H9 (cell line): ENCODE measurements around the gene SURF1. TPM values are rescaled to one million over a fixed set of nuclear protein-coding genes. Genes with fewer than 3 reads are reported as not detected.

Experiments
- DNase-seq: peaks from one replicate; pipeline ENCODE4 v3.0.0-alpha.2; 2017
- H2AFZ ChIP-seq: one replicate; pipeline ENCODE4 v1.6.1; 2013; ENCODE audit warnings: mild to moderate bottlenecking, low read length, control low read depth, moderate library complexity
- H2AK5ac ChIP-seq: 2 replicates; pipeline ENCODE4 v1.6.1; 2013; ENCODE audit warnings: low read length, control low read depth, mixed read lengths; ENCODE audit not compliant: insufficient read length
- H2BK120ac ChIP-seq: one replicate; pipeline ENCODE4 v1.6.1; 2013; ENCODE audit warnings: low read depth, mild to moderate bottlenecking, low read length, control low read depth, inconsistent platforms; ENCODE audit not compliant: poor library complexity, severe bottlenecking
- H2BK12ac ChIP-seq: 2 replicates; pipeline ENCODE4 v1.6.1; 2013; ENCODE audit warnings: low read length, control low read depth, mixed read lengths, low read depth; ENCODE audit not compliant: insufficient read length
- H2BK15ac ChIP-seq: 2 replicates; pipeline ENCODE4 v1.6.1; 2013; ENCODE audit warnings: low read depth, low read length, control low read depth
- H2BK20ac ChIP-seq: one replicate; pipeline ENCODE4 v1.6.1; 2013; ENCODE audit warnings: low read depth, mild to moderate bottlenecking, low read length, control low read depth, inconsistent platforms; ENCODE audit not compliant: poor library complexity, severe bottlenecking
- H2BK5ac ChIP-seq: 2 replicates; pipeline ENCODE4 v1.6.1; 2013; ENCODE audit warnings: low read length, control low read depth, mixed read lengths; ENCODE audit not compliant: insufficient read length
- H3K14ac ChIP-seq: 2 replicates; pipeline ENCODE4 v1.6.1; 2013; ENCODE audit warnings: low read length, control low read depth; ENCODE audit not compliant: insufficient read depth
- H3K18ac ChIP-seq: 2 replicates; pipeline ENCODE4 v1.6.1; 2013; ENCODE audit warnings: low read depth, mild to moderate bottlenecking, mixed read lengths, low read length, control low read depth; ENCODE audit not compliant: insufficient read length
- H3K23ac ChIP-seq: 2 replicates; pipeline ENCODE4 v1.6.1; 2013; ENCODE audit warnings: low read length, control low read depth, mixed read lengths, low read depth; ENCODE audit not compliant: insufficient read length
- H3K23me2 ChIP-seq: 2 replicates; pipeline ENCODE4 v1.6.1; 2013; ENCODE audit warnings: low read depth, mild to moderate bottlenecking, mixed read lengths, low read length, control low read depth; ENCODE audit not compliant: insufficient read length, poor library complexity, severe bottlenecking
- H3K27ac ChIP-seq: 2 replicates; pipeline ENCODE4 v1.5.1; 2013; ENCODE audit warnings: low read length, control low read depth, mixed read lengths, low read depth; ENCODE audit not compliant: insufficient read length
- H3K27me3 ChIP-seq: 2 replicates; pipeline ENCODE4 v1.6.1; 2013; ENCODE audit warnings: low read length, control low read depth, inconsistent platforms; ENCODE audit not compliant: insufficient read depth
- H3K4ac ChIP-seq: 2 replicates; pipeline ENCODE4 v1.6.1; 2013; ENCODE audit warnings: low read depth, mild to moderate bottlenecking, control low read depth, inconsistent platforms, low read length, moderate library complexity
- H3K4me1 ChIP-seq: 2 replicates; pipeline ENCODE4 v1.6.1; 2013; ENCODE audit warnings: low read length, control low read depth, inconsistent platforms; ENCODE audit not compliant: insufficient read depth
- H3K4me2 ChIP-seq: 2 replicates; pipeline ENCODE4 v1.6.1; 2013; ENCODE audit warnings: low read length, control low read depth, mixed read lengths; ENCODE audit not compliant: insufficient read length, insufficient read depth
- H3K56ac ChIP-seq: 2 replicates; pipeline ENCODE4 v1.6.1; 2013; ENCODE audit warnings: low read depth, mild to moderate bottlenecking, mixed read lengths, low read length, control low read depth; ENCODE audit not compliant: insufficient read length
- H3K79me1 ChIP-seq: 2 replicates; pipeline ENCODE4 v1.6.1; 2013; ENCODE audit warnings: low read depth, mild to moderate bottlenecking, moderate library complexity, low read length, control low read depth, inconsistent platforms; ENCODE audit not compliant: insufficient read depth, poor library complexity, severe bottlenecking
- H3K79me2 ChIP-seq: 2 replicates; pipeline ENCODE4 v1.6.1; 2013; ENCODE audit warnings: low read length, control low read depth, inconsistent platforms; ENCODE audit not compliant: insufficient read depth
- H3K9ac ChIP-seq: 2 replicates; pipeline ENCODE4 v1.6.1; 2013; ENCODE audit warnings: low read length, control low read depth, mixed read lengths; ENCODE audit not compliant: insufficient read length; ENCODE audit errors: extremely low read depth
- H3K9me3 ChIP-seq: one replicate; pipeline ENCODE4 v1.6.1; 2013; ENCODE audit warnings: low read depth, low read length, inconsistent platforms; ENCODE audit not compliant: control insufficient read depth
- H3T11ph ChIP-seq: one replicate; pipeline ENCODE4 v1.6.1; 2013; ENCODE audit warnings: mild to moderate bottlenecking, low read length, control low read depth, inconsistent platforms
- H4K20me1 ChIP-seq: one replicate; pipeline ENCODE4 v1.6.1; 2013; ENCODE audit not compliant: control insufficient read depth, insufficient read length, insufficient read depth
- H4K5ac ChIP-seq: 2 replicates; pipeline ENCODE4 v1.6.1; 2013; ENCODE audit warnings: low read depth, mild to moderate bottlenecking, mixed read lengths, low read length, control low read depth; ENCODE audit not compliant: insufficient read length
- H4K8ac ChIP-seq: replicated peaks from 2 replicates; pipeline ENCODE4 v1.6.1; 2013; ENCODE audit warnings: low read length, control low read depth, mixed read lengths, low read depth; ENCODE audit not compliant: insufficient read length
- H4K91ac ChIP-seq: 2 replicates; pipeline ENCODE4 v1.6.1; 2013; ENCODE audit warnings: low read depth, mild to moderate bottlenecking, moderate library complexity, mixed read lengths, low read length, control low read depth; ENCODE audit not compliant: insufficient read length
- H3K27ac Mint-ChIP-seq, 3 experiments: 2 replicates in 2 of 3; 3 replicates in 1 of 3; pipeline ENCODE4 v1.8.0; 2020 to 2021; ENCODE audit warnings: mixed read lengths in 3 of 3, mild to moderate bottlenecking in 1 of 3, moderate library complexity in 1 of 3
- H3K27me3 Mint-ChIP-seq: 2 replicates; pipeline ENCODE4 v1.8.0; 2021; ENCODE audit warnings: low read depth, mild to moderate bottlenecking, moderate library complexity, mixed read lengths
- H3K36me3 Mint-ChIP-seq, 3 experiments: 2 replicates in 2 of 3; 3 replicates in 1 of 3; pipeline ENCODE4 v1.8.0; 2020 to 2021; ENCODE audit warnings: low read depth in 3 of 3, mixed read lengths in 3 of 3; ENCODE audit not compliant: insufficient read depth in 1 of 3
- H3K4me1 Mint-ChIP-seq, 2 experiments: 2 replicates each; pipeline ENCODE4 v1.8.0; 2020; ENCODE audit warnings: mixed read lengths in 2 of 2
- H3K4me3 Mint-ChIP-seq, 2 experiments: 2 replicates in 1 of 2; 3 replicates in 1 of 2; pipeline ENCODE4 v1.8.0; 2020 to 2021; ENCODE audit warnings: mild to moderate bottlenecking in 2 of 2, mixed read lengths in 2 of 2, moderate library complexity in 1 of 2
- H3K9me3 Mint-ChIP-seq, 2 experiments: 2 replicates in 1 of 2; 3 replicates in 1 of 2; pipeline ENCODE4 v1.8.0; 2020; ENCODE audit warnings: mild to moderate bottlenecking in 2 of 2, mixed read lengths in 2 of 2, moderate library complexity in 1 of 2
- CTCF ChIP-seq: fragments of 200-600 bp; sonication (generic); conservative IDR thresholded peaks from 3 replicates; pipeline ENCODE4 v1.8.0; 2021; ENCODE audit warnings: antibody characterized with exemption, mild to moderate bottlenecking
- WGBS: extraction: QIAGEN DNeasy Blood & Tissue Kit; methylation state at CpG from one replicate; pipeline ENCODE4 v1.1.7; 2013; ENCODE audit warnings: missing lambda C conversion rate, low lambda C conversion rate, mixed read lengths; ENCODE audit not compliant: insufficient read length; ENCODE audit errors: extremely low coverage; 5-methylcytosine and 5-hydroxymethylcytosine counted together
- total RNA-seq: library from RNA; stranded (reverse); gene quantifications from 2 replicates; pipeline ENCODE4 v1.2.1, GENCODE V29; 2021

Gene SURF1
- total RNA-seq, 1 experiment from 2014 or later = 43.3 TPM

DNA sequence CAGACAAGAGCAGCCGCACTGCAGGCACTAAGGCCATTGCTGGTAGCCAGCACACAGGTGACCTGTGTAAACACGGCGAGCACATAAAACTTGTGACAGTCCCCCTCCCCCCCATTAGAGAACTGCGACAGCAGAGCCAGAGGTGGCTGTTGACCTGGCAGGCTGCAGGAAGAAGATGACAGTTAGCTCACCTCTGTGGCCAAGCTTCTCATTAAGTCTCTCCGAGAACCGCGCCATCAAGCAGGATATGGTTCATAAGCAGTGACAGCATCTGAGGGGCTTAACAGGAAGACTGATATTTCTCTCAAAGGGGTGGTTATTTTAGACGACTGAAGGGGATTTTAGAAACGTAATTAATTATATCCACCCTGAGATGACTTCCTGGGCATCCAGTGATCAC is 14.4 kb upstream of the SURF1 start:
- Histone ChIP-seq H3K18ac (no peak overlapping the region), H3K9ac (no peak overlapping the region), H3K9me3 (no peaks in the 10 kb centered on the region)

More for the DNA sequence above, 14.4 kb upstream of the SURF1 start:
- Mint-ChIP-seq H3K9me3 (no peaks in the 10 kb centered on the region; a peak in 1 of 5 replicates), H3K36me3 (peaks cover 26 to 73% (median 57%) of the 10 kb centered on the region in 3 experiments; a peak in 6 of 7 replicates), H3K27me3 (no peaks in the 10 kb centered on the region), H3K4me1 (peaks cover 11 to 13% of the 10 kb centered on the region in 2 experiments), H3K27ac (no peak overlapping the region), H3K4me3 (no peak overlapping the region)
- DNase-seq = no peak
- Histone ChIP-seq H2BK20ac (no peak overlapping the region), H3K4me2 (no peak overlapping the region), H3K23me2 (peaks cover 6% of the 10 kb centered on the region), H3K23ac (no peak overlapping the region), H3K56ac (no peak overlapping the region), H2BK12ac (no peak overlapping the region), H3K79me1 (peaks cover 34% of the 10 kb centered on the region), H2BK15ac (no peak overlapping the region), H4K5ac (no peak overlapping the region), H3K4ac (no peak overlapping the region), H3K27ac (no peak overlapping the region), H3T11ph (no peak overlapping the region), H2AK5ac (no peak overlapping the region), H4K91ac (no peak overlapping the region), H2AFZ (no peak overlapping the region), H2BK120ac (no peak overlapping the region), H3K79me2 (peaks cover 62% of the 10 kb centered on the region; the same call in 1 of the 2 replicates), H3K4me1 (no peaks in the 10 kb centered on the region), H4K20me1 (no peaks in the 10 kb centered on the region), H3K27me3 (no peaks in the 10 kb centered on the region), H2BK5ac (no peak overlapping the region), H4K8ac (no peak overlapping the region), H3K14ac (no peak overlapping the region)
- no peak for TF ChIP-seq CTCF
- WGBS = no CpG with 5 or more reads among the region's 9 CpGs
